Measurements from ENCODE around the gene SCGB1D1.

Gene SCGB1D1

DNA sequence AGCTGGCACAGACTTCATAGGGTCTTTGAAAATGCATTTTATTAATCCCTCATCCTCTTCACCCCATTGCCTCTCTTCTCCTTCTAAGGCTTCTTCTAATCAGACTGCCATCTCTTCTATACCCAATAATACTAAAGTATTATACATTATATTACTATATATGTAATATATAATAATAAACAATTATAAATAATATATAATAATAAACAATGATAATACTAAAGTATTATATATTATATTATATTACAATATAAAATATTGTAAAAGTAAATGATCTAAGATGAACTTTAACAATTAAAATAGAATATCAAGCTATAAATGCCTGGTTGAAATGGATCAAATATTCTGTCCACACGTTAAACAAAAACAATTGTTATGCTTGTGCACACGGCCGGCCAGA is 31.5 kb downstream of the SCGB1D1 start:
- in situ Hi-C loops (cut with MboI; ENCODE audit: low sequenced_read_pairs): no loop called here

DNA sequence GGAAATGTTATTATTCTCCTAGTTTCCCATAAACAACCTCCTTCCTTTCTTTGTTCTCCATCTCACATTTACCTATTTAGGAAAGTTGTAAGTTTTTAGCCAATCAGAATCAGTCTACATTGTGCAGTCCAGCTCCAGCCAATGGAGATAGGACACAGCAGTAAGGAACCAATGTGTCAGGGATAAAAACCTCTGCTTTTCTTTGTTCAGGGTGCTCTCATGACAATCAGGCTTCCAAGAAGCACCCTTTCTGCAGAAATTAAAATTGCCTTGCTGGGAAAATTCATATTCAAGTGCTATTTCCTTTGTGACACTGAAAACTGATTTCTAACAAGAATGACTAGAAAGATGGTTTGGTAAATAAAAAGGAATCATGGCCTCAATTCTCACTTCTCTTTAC is 33.1 kb downstream of the SCGB1D1 start:
- in situ Hi-C loops (cut with MboI; ENCODE audit: low sequenced_read_pairs): no loop called here

GRCh38 chr11:62233730-62234129 is 43.7 kb downstream of the SCGB1D1 start:
- in situ Hi-C loops (cut with MboI; ENCODE audit: low sequenced_read_pairs): no loop called here

DNA sequence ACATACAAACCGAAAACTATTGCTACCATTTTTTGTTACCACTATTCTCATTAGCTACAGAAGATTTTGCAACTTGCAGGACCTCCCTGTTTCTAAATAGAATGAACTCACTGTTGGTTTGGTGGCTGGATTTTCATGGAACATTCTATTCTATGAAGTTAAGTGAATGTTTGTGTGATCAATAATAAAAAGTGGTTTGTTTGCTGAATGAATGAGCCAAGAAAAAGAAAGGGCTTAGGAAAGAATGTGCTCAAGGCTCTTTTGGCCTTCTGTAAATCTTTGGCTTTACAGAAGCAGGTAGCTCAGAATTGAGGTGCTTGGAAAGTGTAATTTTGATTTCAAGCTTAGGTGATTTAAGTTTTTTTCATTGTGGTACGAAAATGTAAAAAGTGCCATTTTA is 46.2 kb downstream of the SCGB1D1 start:
- in situ Hi-C loops (cut with MboI; ENCODE audit: low sequenced_read_pairs): no loop called here

DNA sequence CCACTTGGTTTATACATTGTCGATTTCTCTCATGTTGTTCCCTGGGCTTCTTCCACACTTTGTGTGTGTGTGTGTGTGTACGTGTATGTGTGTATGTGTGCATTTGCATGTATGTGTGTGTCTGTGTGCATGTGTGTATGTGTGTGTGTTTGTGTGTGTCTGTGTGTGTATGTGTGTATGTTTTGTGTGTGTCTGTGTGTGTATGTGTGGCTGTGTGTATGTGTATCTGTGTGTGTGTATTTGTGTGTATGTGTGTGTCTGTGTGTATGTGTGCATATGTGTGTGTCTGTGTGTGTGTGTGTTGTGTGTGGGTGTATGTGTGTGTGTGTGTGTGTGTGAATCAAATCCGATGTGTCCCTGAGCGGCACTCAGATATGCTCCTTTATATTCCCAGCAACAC is 47.5 kb downstream of the SCGB1D1 start:
- in situ Hi-C loops (cut with MboI; ENCODE audit: low sequenced_read_pairs): no loop called here

DNA sequence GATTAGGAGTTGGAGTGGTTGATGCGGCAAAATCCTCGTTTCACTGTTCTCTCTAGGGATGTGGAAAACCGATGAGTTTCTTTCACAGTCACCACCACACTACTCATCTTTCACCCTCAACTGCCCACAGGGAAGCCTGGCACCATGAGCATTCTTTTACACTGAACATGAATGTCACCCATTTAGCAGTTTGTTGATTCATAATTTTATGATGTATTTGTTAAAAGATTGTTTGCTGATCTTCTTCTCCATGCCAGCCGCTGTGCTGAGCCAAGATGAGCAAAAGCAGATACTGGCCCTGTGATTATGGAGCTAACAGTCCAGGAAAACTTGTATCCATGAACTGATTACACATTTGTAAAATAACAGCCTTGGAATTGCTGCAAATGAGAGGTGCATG is 48.1 kb downstream of the SCGB1D1 start:
- in situ Hi-C loops (cut with MboI; ENCODE audit: low sequenced_read_pairs): no loop called here

- in situ Hi-C loops (cut with MboI; ENCODE audit: low sequenced_read_pairs): no loop called here
Measured at GRCh38 chr11:62241095-62241494, 51.1 kb downstream of the SCGB1D1 start.

DNA sequence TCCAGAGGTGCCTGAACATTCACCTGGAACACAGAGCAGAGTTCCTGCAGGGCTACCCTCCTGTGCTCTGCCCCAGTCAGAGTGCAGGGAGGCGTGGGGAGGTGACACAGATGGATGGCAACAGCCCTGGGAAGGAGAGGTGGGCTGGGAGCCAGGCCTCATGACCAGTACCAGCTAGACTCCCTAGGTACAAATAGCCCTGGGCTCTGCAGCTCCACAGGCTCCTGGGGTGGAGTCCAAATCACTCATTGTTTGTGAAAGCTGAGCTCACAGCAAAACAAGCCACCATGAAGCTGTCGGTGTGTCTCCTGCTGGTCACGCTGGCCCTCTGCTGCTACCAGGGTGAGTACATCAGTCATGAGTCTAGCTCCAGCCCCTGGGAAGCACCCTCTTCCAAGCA is 52.0 kb downstream of the SCGB1D1 start, which contains the start of gene SCGB1D2:
TSS of gene SCGB1D2 (plus strand) at position 219 of the 400 bp plus-strand sequence. CDS start at position 288, 69 bp downstream.
- in situ Hi-C loops (cut with MboI; ENCODE audit: low sequenced_read_pairs): no loop called here
